Left renal cortex interstitium (tissue), 4 donors: Measurements from ENCODE around the gene MED28. TPM values are rescaled to one million over a fixed set of nuclear protein-coding genes. Genes with fewer than 3 reads are reported as not detected.

Experiments used
- DNase-seq, 4 donors: peaks; one replicate each; pipeline ENCODE4 v3.0.0-alpha.2; 2013; ENCODE audit warnings: low read depth in 4 of 4, low spot score in 2 of 4, missing footprints in 1 of 4
- polyA plus RNA-seq, 4 donors: library from polyadenylated mRNA; unstranded; fragments of 120-200 nt; gene quantifications; one replicate each; pipeline ENCODE4 v1.2.1, GENCODE V29; 2013; ENCODE audit not compliant: insufficient read length in 4 of 4

MED28 gene
- polyA plus RNA-seq, 4 donors = 60.0 to 71.3 (median 69.1) TPM

DNA sequence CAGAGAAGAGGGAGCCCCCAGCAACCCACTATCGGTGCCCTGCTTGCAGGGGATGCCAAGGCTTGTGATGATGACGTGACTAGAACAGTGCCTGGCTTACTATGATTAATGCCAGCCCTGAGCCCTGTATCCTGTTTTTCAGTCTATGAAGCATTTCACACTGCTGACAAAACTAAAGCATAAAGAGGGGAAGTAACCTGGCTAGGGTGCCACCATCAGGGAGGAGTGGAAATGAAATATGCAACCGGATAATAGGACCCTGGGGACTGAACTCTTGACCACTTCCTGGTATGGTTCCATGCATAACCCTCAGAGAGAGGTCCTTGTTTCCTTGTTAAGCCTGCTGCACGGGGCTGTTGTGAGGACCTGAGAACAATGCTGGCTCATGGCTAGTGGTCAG lies 50.3 kb downstream of the MED28 start:
- DNase-seq = no peak

DNA sequence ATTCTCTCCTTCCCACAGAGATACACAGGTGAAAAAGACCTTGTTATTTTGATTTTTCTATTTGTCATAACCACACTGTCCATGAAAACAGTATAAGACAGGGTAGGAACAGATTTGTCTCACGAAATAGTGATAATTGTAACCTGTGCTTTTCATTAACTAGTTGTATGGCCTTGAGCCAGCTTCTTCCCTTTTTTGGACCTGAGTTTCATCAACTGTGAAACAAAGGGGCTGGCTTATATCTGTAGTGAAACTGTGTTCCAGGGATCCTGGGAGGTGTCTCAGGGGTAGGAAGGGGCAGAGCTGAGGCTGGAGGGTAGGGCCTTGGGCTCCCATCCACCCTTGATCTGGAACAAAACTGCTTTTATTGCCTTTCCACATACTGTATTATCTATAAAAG lies 50.9 kb downstream of the MED28 start:
- no peak for DNase-seq

DNA sequence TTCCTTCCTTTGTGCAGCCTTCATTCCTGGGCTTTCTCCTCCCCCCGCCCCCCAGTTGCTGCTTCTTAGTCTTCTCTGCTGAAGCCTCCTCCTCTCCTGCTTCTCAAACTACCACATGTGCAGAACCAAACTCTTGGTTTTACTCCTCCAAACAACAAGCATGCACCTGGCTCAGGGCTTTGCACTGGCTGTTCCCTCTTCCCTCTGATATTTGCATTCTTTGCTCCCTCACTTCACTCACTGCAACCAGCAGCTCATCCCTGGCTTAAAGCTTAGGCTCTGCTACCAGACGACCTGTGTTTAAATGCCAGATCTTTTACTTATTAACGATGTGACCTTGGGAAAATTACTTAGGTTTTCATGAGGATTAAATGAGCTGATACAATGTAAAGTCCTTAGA lies 51.4 kb downstream of the MED28 start:
- DNase-seq = no peak

DNA sequence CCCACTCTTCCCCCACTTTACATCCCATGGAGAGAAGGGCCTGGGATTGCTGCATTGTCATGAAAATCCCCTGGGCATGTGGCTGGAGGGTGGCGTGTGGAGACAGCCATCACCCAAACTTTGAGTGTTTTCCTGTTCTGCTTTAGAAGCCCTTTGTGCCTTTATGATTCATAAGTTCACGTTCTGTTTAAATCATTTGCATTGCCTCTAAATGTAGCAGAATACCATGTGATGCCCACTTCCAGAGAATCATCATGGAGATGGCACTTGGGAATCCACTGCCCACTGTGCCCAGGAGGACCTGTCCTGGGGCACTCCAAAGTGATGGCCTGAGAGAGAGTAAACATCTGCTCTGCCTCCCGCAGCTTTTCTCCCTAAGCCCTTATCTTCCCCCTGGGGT lies 52.8 kb downstream of the MED28 start:
- no peak for DNase-seq

DNA sequence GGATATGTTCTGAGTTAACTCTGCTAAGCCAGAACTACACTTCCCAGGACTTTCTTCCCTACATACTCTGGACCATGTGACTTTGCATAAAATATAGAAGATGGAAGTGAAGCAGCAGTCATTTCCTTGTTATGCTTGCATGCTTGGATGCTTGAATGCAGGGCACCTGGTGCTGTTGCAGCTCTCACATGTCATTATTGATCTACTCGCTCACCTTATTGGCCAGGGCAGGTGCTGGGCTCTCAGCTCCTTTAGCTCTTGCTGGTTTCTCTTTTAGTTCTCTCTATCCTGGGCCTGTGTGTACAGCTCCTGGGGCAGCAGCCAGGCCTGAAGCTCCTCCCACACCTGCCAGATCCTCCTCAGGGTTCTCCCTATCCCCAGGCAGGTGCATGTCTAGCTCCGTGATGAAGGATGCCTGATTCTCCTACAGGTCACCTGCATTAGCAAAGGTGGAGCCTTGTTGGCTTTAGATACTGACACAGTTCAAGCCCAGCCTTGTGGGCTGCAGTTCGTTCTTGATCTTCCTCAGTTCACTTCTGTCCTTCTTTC lies 53.3 kb downstream of the MED28 start:
- no peak for DNase-seq

DNA sequence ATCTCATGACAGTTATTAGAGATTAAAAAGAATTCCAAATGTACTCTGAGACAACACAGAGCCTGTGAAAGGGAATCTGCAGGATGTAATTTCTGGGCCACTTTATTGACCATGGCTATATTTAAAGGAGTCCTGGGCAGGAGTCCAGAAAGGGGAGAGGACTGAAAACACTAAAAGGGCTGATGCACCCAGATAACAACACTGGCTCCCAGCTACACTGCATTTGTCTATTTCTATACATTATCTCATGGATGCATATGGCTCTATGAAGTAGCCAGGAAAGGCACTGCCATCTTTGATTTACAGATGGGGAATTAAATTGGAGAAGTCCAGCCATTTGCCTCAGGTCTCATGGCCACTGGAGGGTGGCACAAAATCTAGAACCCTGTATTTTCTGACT lies 56.0 kb downstream of the MED28 start:
- DNase-seq = no peak

DNA sequence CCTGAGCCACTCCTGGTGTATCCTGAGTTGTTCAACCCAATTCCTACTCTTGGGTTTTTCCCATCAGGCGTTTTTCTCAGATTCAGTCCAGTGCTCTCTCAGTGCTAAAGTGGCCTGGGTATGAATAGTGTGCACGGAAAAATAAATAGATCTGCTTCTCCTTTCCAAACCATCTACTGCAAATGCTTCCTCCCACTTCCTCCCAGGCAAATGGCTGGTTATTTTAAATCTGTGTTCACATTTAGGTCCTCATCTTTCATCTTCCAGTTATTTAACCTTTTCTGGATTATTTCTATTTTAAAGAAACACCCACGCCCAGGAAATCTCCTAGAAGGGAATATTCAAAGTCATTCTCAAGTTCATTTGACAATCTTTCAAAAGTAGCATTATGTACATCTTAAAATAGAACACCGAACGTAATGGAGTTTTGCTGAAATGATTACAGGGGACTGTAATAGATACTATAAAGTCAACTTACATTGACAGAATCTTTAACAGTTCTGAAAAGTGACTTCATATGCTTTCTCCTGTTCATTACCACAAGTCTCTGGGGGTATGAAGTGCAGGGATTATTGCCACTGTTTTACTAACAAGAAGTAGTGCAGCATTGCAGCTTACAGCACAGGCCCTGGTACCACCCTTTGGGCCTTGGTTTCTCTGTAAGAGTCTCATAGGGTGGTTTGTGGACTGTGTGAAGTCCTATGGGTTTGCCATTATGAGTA lies 66.3 kb downstream of the MED28 start:
- no peak for DNase-seq

DNA sequence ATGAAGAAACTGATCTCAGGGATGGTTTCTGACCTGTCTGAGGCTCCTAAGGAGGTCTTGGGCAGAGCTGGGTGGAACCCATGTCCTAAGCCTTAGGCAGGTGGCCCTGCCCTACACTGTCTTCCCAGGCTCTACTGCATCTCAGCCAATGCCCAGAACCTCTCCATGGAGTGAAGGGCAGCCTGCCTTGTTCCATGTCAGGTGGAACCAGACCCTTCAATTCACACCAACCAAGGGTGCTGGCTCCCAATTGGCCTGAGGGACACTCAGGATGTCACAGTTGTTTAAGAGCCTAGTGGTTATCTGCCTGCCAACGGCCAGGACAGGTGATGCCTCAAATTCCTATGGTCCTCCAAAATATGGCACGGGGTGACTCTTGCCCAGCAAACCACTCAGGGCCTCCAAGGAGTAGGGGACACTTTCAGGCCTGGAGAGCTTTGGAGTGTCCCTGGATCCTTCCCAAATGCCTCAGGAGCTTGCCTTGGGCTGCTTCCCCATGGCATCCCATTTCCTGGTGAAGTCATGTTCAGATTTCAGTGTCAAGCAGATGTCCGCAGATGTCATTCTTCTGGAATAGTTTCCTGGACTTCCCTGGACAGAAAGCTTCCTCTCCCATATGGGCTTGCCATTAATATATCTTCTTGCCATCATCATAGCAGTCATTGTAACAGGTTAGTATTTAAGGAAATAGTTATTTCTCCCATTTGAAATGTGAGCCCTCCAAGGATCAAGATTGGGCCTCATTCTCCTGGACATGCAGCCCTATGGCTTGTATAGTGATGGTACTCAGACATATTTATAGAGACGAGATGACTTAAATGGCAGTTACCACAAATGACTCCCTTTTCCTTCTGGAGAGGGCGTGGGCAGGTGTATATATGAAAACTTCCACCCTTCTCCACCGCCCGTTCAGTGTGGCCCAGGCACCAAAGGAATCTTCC lies 67.1 kb downstream of the MED28 start:
- no peak for DNase-seq

DNA sequence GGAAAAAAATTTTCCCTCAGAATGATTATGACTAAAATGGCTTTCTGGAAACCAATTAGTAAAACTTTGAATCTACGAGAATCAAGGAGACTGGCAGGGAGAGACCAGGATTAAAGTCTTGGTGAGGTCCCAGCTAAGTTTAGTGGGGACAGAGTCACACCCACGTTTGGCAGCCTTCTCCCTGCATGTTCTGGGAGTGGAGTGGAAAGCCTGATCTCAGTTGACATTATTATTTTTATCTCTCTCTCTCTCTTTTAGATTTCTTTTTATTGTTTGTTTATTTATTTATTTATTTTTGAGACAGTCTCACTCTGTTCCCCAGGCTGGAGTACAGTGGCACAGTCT lies 67.8 kb downstream of the MED28 start:
- no peak for DNase-seq

Other genes with a start within 250 kb of the MED28 start
- 10 to 100 TPM; 46.1 to 68.1 (median 67.4) TPM for gene QDPR, start 102.6 kb upstream of the MED28 start, polyA plus RNA-seq
- gene CLRN2, start 99.5 kb upstream of the MED28 start, polyA plus RNA-seq = not detected
- 10 to 100 TPM; 67.5 to 86.8 (median 74.5) TPM for gene LAP3, start 37.4 kb upstream of the MED28 start, polyA plus RNA-seq
- under 1 TPM; 0.47 to 0.94 (median 0.60) TPM for gene FAM184B, start 167.0 kb downstream of the MED28 start, polyA plus RNA-seq
- 10 to 100 TPM; 39.9 to 74.4 (median 58.1) TPM for gene DCAF16, start 196.1 kb downstream of the MED28 start, polyA plus RNA-seq
- gene NCAPG, start 196.3 kb downstream of the MED28 start, polyA plus RNA-seq = 10 to 100 TPM; 24.4 to 30.5 (median 25.7) TPM